ENCODE results near the gene CFAP74.

CFAP74 gene

GRCh38 chr1:1987142-1987510, 16.5 kb downstream of the CFAP74 start:
- peaks cover 0 to 6% of the 10 kb centered on the region in 2 donors for H3K4me1 ChIP-seq (ENCODE audit: control insufficient read depth in 2 of 2, insufficient read depth in 1 of 2, low read depth in 1 of 2, low read length in 2 of 2)
- WGBS, 2 donors (ENCODE audit: extremely low coverage in 2 of 2, insufficient read length in 2 of 2, insufficient replicate concordance in 1 of 2) = no CpG with 5 or more reads among the region's 13 CpGs
- H3K14ac ChIP-seq (ENCODE audit: low read length) = peak overlapping the region; percentile 94
- no peak overlapping the region for H3K4me2 ChIP-seq (ENCODE audit: insufficient read depth, low read length, poor library complexity, severe bottlenecking)
- peak overlapping the region; percentile 82 for H2BK12ac ChIP-seq (ENCODE audit: low read length)
- no peak overlapping the region for H4K8ac ChIP-seq (ENCODE audit: low read depth, low read length)
- no peak for DNase-seq (ENCODE audit: low spot score)
- H2AK5ac ChIP-seq (ENCODE audit: low read depth, low read length) = peak overlapping the region; percentile 70
- H3K18ac ChIP-seq (ENCODE audit: low read length) = peak overlapping the region; percentile 80
- H3K9ac ChIP-seq (ENCODE audit: low read depth, low read length, poor library complexity) = no peak overlapping the region
- H3K4me3 ChIP-seq (ENCODE audit: low read length in 2 of 2) = no peak overlapping the region
- peak overlapping the region; percentile 80 for H3K23ac ChIP-seq (ENCODE audit: low read depth, low read length, poor library complexity)
- peaks cover 0 to 44% (median 0%) of the 10 kb centered on the region in 3 experiments for H3K27me3 ChIP-seq (ENCODE audit: control insufficient read depth in 3 of 3, insufficient read depth in 3 of 3, low read depth in 1 of 3, low read length in 3 of 3)
- no peak overlapping the region for H4K91ac ChIP-seq (ENCODE audit: low read depth, low read length, poor library complexity)
- no peak overlapping the region for H3K27ac ChIP-seq (replicated peaks; ENCODE audit: low read length)
- H3K9me3 ChIP-seq (replicated peaks in 1 of 2; ENCODE audit: control insufficient read depth in 2 of 2, insufficient read depth in 1 of 2, low read depth in 1 of 2, low read length in 2 of 2) = no peaks in the 10 kb centered on the region
- peaks cover 7% of the 10 kb centered on the region for H3K79me1 ChIP-seq (ENCODE audit: low read depth, low read length)
- H2AFZ ChIP-seq (ENCODE audit: low read length) = no peak overlapping the region
- peak overlapping the region; percentile 83 for H2BK15ac ChIP-seq (ENCODE audit: low read length)
- no peak overlapping the region for H3K4ac ChIP-seq (ENCODE audit: low read length)
- H3K36me3 ChIP-seq (replicated peaks in 1 of 2; ENCODE audit: control insufficient read depth in 2 of 2, insufficient read depth in 2 of 2, low read length in 2 of 2) = no peaks in the 10 kb centered on the region
- peak overlapping the region; percentile 87 for H2BK120ac ChIP-seq (ENCODE audit: low read depth, low read length)
- H2BK5ac ChIP-seq (ENCODE audit: low read length) = peak overlapping the region; percentile 24

GRCh38 chr1:1986451-1987141, 17.0 kb downstream of the CFAP74 start:
- H3K18ac ChIP-seq (ENCODE audit: low read length) = peak overlapping the region; percentile 71
- H3K27me3 ChIP-seq (ENCODE audit: control insufficient read depth in 3 of 3, insufficient read depth in 3 of 3, low read depth in 1 of 3, low read length in 3 of 3) = peaks cover 0 to 44% (median 0%) of the 10 kb centered on the region in 3 experiments
- no peaks in the 10 kb centered on the region for H3K9me3 ChIP-seq (replicated peaks in 1 of 2; ENCODE audit: control insufficient read depth in 2 of 2, insufficient read depth in 1 of 2, low read depth in 1 of 2, low read length in 2 of 2)
- H2AK5ac ChIP-seq (ENCODE audit: low read depth, low read length) = peak overlapping the region; percentile 70
- H3K27ac ChIP-seq (replicated peaks; ENCODE audit: low read length) = no peak overlapping the region
- peaks cover 0 to 6% of the 10 kb centered on the region in 2 donors for H3K4me1 ChIP-seq (ENCODE audit: control insufficient read depth in 2 of 2, insufficient read depth in 1 of 2, low read depth in 1 of 2, low read length in 2 of 2)
- no peaks in the 10 kb centered on the region for H3K36me3 ChIP-seq (replicated peaks in 1 of 2; ENCODE audit: control insufficient read depth in 2 of 2, insufficient read depth in 2 of 2, low read length in 2 of 2)
- H3K9ac ChIP-seq (ENCODE audit: low read depth, low read length, poor library complexity) = peak overlapping the region; percentile 70
- H3K14ac ChIP-seq (ENCODE audit: low read length) = peak overlapping the region; percentile 94
- H2BK5ac ChIP-seq (ENCODE audit: low read length) = peak overlapping the region; percentile 24
- H2BK12ac ChIP-seq (ENCODE audit: low read length) = peak overlapping the region; percentile 82
- DNase-seq (ENCODE audit: low spot score) = no peak
- H4K91ac ChIP-seq (ENCODE audit: low read depth, low read length, poor library complexity) = no peak overlapping the region
- H2BK15ac ChIP-seq (ENCODE audit: low read length) = peak overlapping the region; percentile 83
- no CpG with 5 or more reads among the region's 24 CpGs for WGBS, 2 donors (ENCODE audit: extremely low coverage in 2 of 2, insufficient read length in 2 of 2, insufficient replicate concordance in 1 of 2)
- no peak overlapping the region for H2AFZ ChIP-seq (ENCODE audit: low read length)
- no peak overlapping the region for H3K4me2 ChIP-seq (ENCODE audit: insufficient read depth, low read length, poor library complexity, severe bottlenecking)
- peak overlapping the region; percentile 84 for H3K4ac ChIP-seq (ENCODE audit: low read length)
- H4K8ac ChIP-seq (ENCODE audit: low read depth, low read length) = peak overlapping the region; percentile 43
- peaks cover 7% of the 10 kb centered on the region for H3K79me1 ChIP-seq (ENCODE audit: low read depth, low read length)
- H3K4me3 ChIP-seq (ENCODE audit: low read length in 2 of 2) = no peak overlapping the region
- H2BK120ac ChIP-seq (ENCODE audit: low read depth, low read length) = peak overlapping the region; percentile 87
- peak overlapping the region; percentile 80 for H3K23ac ChIP-seq (ENCODE audit: low read depth, low read length, poor library complexity)

- Histone ChIP-seq H2AK5ac (ENCODE audit: low read depth, low read length) (peak overlapping the region; percentile 88), H3K27ac (replicated peaks; ENCODE audit: low read length) (no peak overlapping the region), H2BK120ac (ENCODE audit: low read depth, low read length) (no peak overlapping the region), H3K36me3 (replicated peaks in 1 of 2; ENCODE audit: control insufficient read depth in 2 of 2, insufficient read depth in 2 of 2, low read length in 2 of 2) (no peaks in the 10 kb centered on the region), H3K79me1 (ENCODE audit: low read depth, low read length) (peaks cover 7% of the 10 kb centered on the region), H3K4me3 (ENCODE audit: low read length in 2 of 2) (no peak overlapping the region), H3K4me1 (ENCODE audit: control insufficient read depth in 2 of 2, insufficient read depth in 1 of 2, low read depth in 1 of 2, low read length in 2 of 2) (peaks cover 0 to 6% of the 10 kb centered on the region in 2 donors), H2BK5ac (ENCODE audit: low read length) (peak overlapping the region; percentile 39), H3K23ac (ENCODE audit: low read depth, low read length, poor library complexity) (no peak overlapping the region), H2BK15ac (ENCODE audit: low read length) (peak overlapping the region; percentile 94), H2BK12ac (ENCODE audit: low read length) (peak overlapping the region; percentile 84), H3K4me2 (ENCODE audit: insufficient read depth, low read length, poor library complexity, severe bottlenecking) (no peak overlapping the region), H3K27me3 (ENCODE audit: control insufficient read depth in 3 of 3, insufficient read depth in 3 of 3, low read depth in 1 of 3, low read length in 3 of 3) (peaks cover 0 to 39% (median 0%) of the 10 kb centered on the region in 3 experiments), H3K4ac (ENCODE audit: low read length) (peak overlapping the region; percentile 53), H3K14ac (ENCODE audit: low read length) (peak overlapping the region; percentile 82), H4K8ac (ENCODE audit: low read depth, low read length) (no peak overlapping the region), H3K9me3 (replicated peaks in 1 of 2; ENCODE audit: control insufficient read depth in 2 of 2, insufficient read depth in 1 of 2, low read depth in 1 of 2, low read length in 2 of 2) (no peaks in the 10 kb centered on the region), H4K91ac (ENCODE audit: low read depth, low read length, poor library complexity) (peak overlapping the region; percentile 72), H2AFZ (ENCODE audit: low read length) (peak overlapping the region; percentile 45), H3K18ac (ENCODE audit: low read length) (peak overlapping the region; percentile 57), H3K9ac (ENCODE audit: low read depth, low read length, poor library complexity) (peak overlapping the region; percentile 70)
- DNase-seq (ENCODE audit: low spot score) = no peak
- no CpG with 5 or more reads among the region's 32 CpGs for WGBS, 2 donors (ENCODE audit: extremely low coverage in 2 of 2, insufficient read length in 2 of 2, insufficient replicate concordance in 1 of 2)
Measured at GRCh38 chr1:1985375-1986050, 18.1 kb downstream of the CFAP74 start.

- Histone ChIP-seq H3K18ac (ENCODE audit: low read length) (peak overlapping the region; percentile 93), H3K23ac (ENCODE audit: low read depth, low read length, poor library complexity) (peak overlapping the region; percentile 86), H2BK5ac (ENCODE audit: low read length) (peak overlapping the region; percentile 39), H3K4me2 (ENCODE audit: insufficient read depth, low read length, poor library complexity, severe bottlenecking) (no peak overlapping the region), H3K9ac (ENCODE audit: low read depth, low read length, poor library complexity) (peak overlapping the region; percentile 77), H2AK5ac (ENCODE audit: low read depth, low read length) (peak overlapping the region; percentile 74), H3K14ac (ENCODE audit: low read length) (peak overlapping the region; percentile 99), H3K27me3 (ENCODE audit: control insufficient read depth in 3 of 3, insufficient read depth in 3 of 3, low read depth in 1 of 3, low read length in 3 of 3) (peaks cover 0 to 35% (median 0%) of the 10 kb centered on the region in 3 experiments), H3K9me3 (replicated peaks in 1 of 2; ENCODE audit: control insufficient read depth in 2 of 2, insufficient read depth in 1 of 2, low read depth in 1 of 2, low read length in 2 of 2) (peaks cover 0 to 2% of the 10 kb centered on the region in 2 donors), H3K27ac (replicated peaks; ENCODE audit: low read length) (no peak overlapping the region), H2BK12ac (ENCODE audit: low read length) (peak overlapping the region; percentile 90), H4K8ac (ENCODE audit: low read depth, low read length) (peak overlapping the region; percentile 82), H2AFZ (ENCODE audit: low read length) (no peak overlapping the region), H4K91ac (ENCODE audit: low read depth, low read length, poor library complexity) (peak overlapping the region; percentile 92), H3K36me3 (replicated peaks in 1 of 2; ENCODE audit: control insufficient read depth in 2 of 2, insufficient read depth in 2 of 2, low read length in 2 of 2) (no peaks in the 10 kb centered on the region), H3K4ac (ENCODE audit: low read length) (no peak overlapping the region), H3K4me3 (ENCODE audit: low read length in 2 of 2) (peak overlapping the region in 1 of 2 donors; percentile 7), H2BK15ac (ENCODE audit: low read length) (peak overlapping the region; percentile 89), H3K4me1 (ENCODE audit: control insufficient read depth in 2 of 2, insufficient read depth in 1 of 2, low read depth in 1 of 2, low read length in 2 of 2) (peaks cover 0 to 5% of the 10 kb centered on the region in 2 donors), H2BK120ac (ENCODE audit: low read depth, low read length) (peak overlapping the region; percentile 81), H3K79me1 (ENCODE audit: low read depth, low read length) (peaks cover 7% of the 10 kb centered on the region)
- WGBS, 2 donors (ENCODE audit: extremely low coverage in 2 of 2, insufficient read length in 2 of 2, insufficient replicate concordance in 1 of 2) = no CpG with 5 or more reads among the region's 17 CpGs
- no peak for DNase-seq (ENCODE audit: low spot score)
Measured at GRCh38 chr1:1984560-1985070, 19.0 kb downstream of the CFAP74 start.

All from neuronal stem cell (in vitro differentiated cells).